Tibial artery (tissue), 4 donors: ENCODE results near the gene MAN2B1.
"Not testable (repeated sequence)": the region's sequence is repeated elsewhere in the genome, so short reads cannot be mapped to it uniquely, and the experiment has no call there.

Source experiments
- DNase-seq, 2 donors: peaks; one replicate each; pipeline ENCODE4 v3.0.0-alpha.2; 2019
- H3K27ac ChIP-seq, 2 donors: fragments of 200-600 bp; sonication (generic) in 1 of 2; 1 replicate in 1 of 2; 2 replicates in 1 of 2; pipeline ENCODE4 v1.5.1; 2018 to 2019; ENCODE audit warnings: mild to moderate bottlenecking in 1 of 2
- H3K27me3 ChIP-seq, 2 donors: fragments of 200-600 bp; sonication (generic) in 1 of 2; one replicate each; pipeline versions ENCODE4 v1.5.1 to v1.6.0; 2016 to 2019
- H3K36me3 ChIP-seq, 3 donors: fragments of 200-600 bp; sonication (generic) in 2 of 3; one replicate each; pipeline ENCODE4 v1.5.1; 2016 to 2019; ENCODE audit warnings: mild to moderate bottlenecking in 2 of 3
- H3K4me1 ChIP-seq, 4 donors: fragments of 200-600 bp; sonication (generic) in 2 of 4; 1 replicate in 3 of 4; 2 replicates in 1 of 4; pipeline ENCODE4 v1.5.1; 2016 to 2019
- H3K4me3 ChIP-seq, 2 donors: fragments of 200-600 bp; sonication (generic) in 1 of 2; 1 replicate in 1 of 2; 2 replicates in 1 of 2; pipeline ENCODE4 v1.5.1; 2018 to 2019; ENCODE audit warnings: mild to moderate bottlenecking in 2 of 2
- H3K9me3 ChIP-seq, 3 donors: fragments of 200-600 bp; sonication (generic) in 1 of 3; one replicate each; pipeline ENCODE4 v1.5.1; 2016 to 2019
- intact Hi-C: fragments of 100-400 bp; cut with DNase I; formaldehyde crosslinking; loops from one replicate; pipeline ENCODE4 v1.15.0; 2023; ENCODE audit warnings: low total_unique reads
- TF ChIP-seq, protein P1 (sequence below), 2 experiments: fragments of 200-600 bp in 1 of 2; fragments of 450-650 bp in 1 of 2; IDR thresholded peaks; one replicate each; pipeline ENCODE4 v1.5.1; 2017 to 2019; ENCODE audit warnings: antibody characterized with exemption in 2 of 2, mild to moderate bottlenecking in 1 of 2, moderate library complexity in 1 of 2

The MAN2B1 gene

DNA sequence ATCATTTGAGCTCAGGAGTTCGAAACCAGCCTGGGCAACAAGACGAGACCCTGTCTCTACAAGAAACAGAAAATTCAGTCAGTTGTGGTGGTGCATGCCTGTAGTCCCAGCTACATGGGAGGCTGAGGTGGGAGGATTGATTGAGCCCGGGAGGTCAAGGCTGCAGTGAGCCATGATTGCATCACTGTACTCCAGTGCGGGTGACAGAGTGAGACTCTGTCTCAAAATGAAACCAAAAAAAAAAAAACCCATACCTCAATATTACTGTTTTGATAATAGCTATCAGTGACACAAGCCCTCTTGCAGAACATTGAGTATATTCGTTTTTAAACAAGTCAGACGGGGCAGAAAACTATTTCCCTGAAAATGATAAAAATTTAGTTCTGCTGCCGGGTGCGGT, 39.6 kb downstream of the MAN2B1 start:
- Histone ChIP-seq H3K9me3 (peaks cover 0 to 11% (median 6%) of the 10 kb centered on the region in 3 donors), H3K36me3 (peaks cover 80 to 85% (median 81%) of the 10 kb centered on the region in 3 donors), H3K27ac (no peak overlapping the region), H3K27me3 (no peaks in the 10 kb centered on the region), H3K4me3 (no peak overlapping the region), H3K4me1 (peaks cover 0 to 13% (median 2%) of the 10 kb centered on the region in 4 donors)
- DNase-seq = no peak
- TF ChIP-seq, protein P1, sequence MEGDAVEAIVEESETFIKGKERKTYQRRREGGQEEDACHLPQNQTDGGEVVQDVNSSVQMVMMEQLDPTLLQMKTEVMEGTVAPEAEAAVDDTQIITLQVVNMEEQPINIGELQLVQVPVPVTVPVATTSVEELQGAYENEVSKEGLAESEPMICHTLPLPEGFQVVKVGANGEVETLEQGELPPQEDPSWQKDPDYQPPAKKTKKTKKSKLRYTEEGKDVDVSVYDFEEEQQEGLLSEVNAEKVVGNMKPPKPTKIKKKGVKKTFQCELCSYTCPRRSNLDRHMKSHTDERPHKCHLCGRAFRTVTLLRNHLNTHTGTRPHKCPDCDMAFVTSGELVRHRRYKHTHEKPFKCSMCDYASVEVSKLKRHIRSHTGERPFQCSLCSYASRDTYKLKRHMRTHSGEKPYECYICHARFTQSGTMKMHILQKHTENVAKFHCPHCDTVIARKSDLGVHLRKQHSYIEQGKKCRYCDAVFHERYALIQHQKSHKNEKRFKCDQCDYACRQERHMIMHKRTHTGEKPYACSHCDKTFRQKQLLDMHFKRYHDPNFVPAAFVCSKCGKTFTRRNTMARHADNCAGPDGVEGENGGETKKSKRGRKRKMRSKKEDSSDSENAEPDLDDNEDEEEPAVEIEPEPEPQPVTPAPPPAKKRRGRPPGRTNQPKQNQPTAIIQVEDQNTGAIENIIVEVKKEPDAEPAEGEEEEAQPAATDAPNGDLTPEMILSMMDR (IDR thresholded peaks at IDR 0.05) = no peak
- intact Hi-C loops = no loop called here

- peaks cover 0 to 11% (median 6%) of the 10 kb centered on the region in 3 donors for H3K9me3 ChIP-seq
- DNase-seq = no peak
- peaks cover 0 to 27% (median 8%) of the 10 kb centered on the region in 4 donors for H3K4me1 ChIP-seq
- H3K27ac ChIP-seq = no peak overlapping the region
- no peak overlapping the region for H3K4me3 ChIP-seq
- H3K36me3 ChIP-seq = peaks cover 52 to 56% (median 54%) of the 10 kb centered on the region in 3 donors
- H3K27me3 ChIP-seq = no peaks in the 10 kb centered on the region
- intact Hi-C loops = no loop called here
- TF ChIP-seq, protein P1 (IDR thresholded peaks at IDR 0.05) = no peak
Observed at GRCh38 chr19:12623361-12624031, 43.0 kb downstream of the MAN2B1 start.

GRCh38 chr19:12621253-12622024, 45.1 kb downstream of the MAN2B1 start:
- not testable (repeated sequence) for H3K27ac ChIP-seq
- peaks cover 0 to 48% (median 18%) of the 10 kb centered on the region in 4 donors for H3K4me1 ChIP-seq

DNA sequence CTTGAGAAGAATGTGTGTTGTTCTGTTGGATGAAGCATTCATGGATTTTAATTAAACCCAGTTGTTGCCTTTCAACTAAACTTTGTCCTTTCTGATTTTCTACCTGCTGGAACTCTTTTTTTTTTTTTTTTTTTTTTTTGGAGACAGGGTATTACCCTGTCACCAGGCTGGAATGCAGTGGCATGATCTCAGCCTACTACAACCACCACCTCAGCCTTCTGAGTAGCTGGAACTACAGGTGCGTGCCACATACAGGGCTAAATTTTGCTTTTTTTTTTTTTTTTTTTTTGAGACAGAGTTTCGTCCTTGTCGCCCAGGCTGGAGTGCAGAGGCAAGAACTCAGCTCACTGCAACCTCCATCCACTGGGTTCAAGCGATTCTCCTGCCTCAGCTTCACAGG, 48.9 kb downstream of the MAN2B1 start:
- Histone ChIP-seq H3K36me3 (peaks cover 0 to 36% (median 26%) of the 10 kb centered on the region in 3 donors), H3K27me3 (no peaks in the 10 kb centered on the region), H3K9me3 (no peaks in the 10 kb centered on the region), H3K27ac (no peak overlapping the region), H3K4me1 (peaks cover 0 to 73% (median 35%) of the 10 kb centered on the region in 4 donors), H3K4me3 (no peak overlapping the region)
- DNase-seq = no peak
- intact Hi-C loops = no loop called here
- TF ChIP-seq, protein P1 (IDR thresholded peaks at IDR 0.05) = no peak

More at GRCh38 chr19:12621253-12622024, 45.1 kb downstream of the MAN2B1 start:
- H3K4me3 ChIP-seq, H3K9me3 ChIP-seq, intact Hi-C loops, DNase-seq, H3K27me3 ChIP-seq: not testable (repeated sequence)
- H3K36me3 ChIP-seq = peaks cover 31 to 41% (median 34%) of the 10 kb centered on the region in 3 donors

GRCh38 chr19:12611361-12611699, 55.2 kb downstream of the MAN2B1 start:
- Histone ChIP-seq H3K4me3 (peak overlapping the region; percentile 99 to 100), H3K36me3 (peaks cover 10 to 40% (median 29%) of the 10 kb centered on the region in 3 donors), H3K27me3 (no peaks in the 10 kb centered on the region), H3K4me1 (peaks cover 0 to 59% (median 30%) of the 10 kb centered on the region in 4 donors), H3K27ac (peak overlapping the region; percentile 100), H3K9me3 (no peaks in the 10 kb centered on the region)
- DNase-seq = peak; percentile 77 to 92
- TF ChIP-seq, protein P1 (IDR thresholded peaks at IDR 0.05) = no peak
- intact Hi-C loops = loop anchor here (2.0 kb wide), 1 partner anchor 61 kb away; the partner anchor contains the start of gene ZNF564
